H7 (cell line): Measurements from ENCODE around the gene NELFB. TPM values are rescaled to one million over a fixed set of nuclear protein-coding genes. Genes with fewer than 3 reads are reported as not detected.

Experiments
- DNase-seq: peaks from one replicate; pipeline ENCODE4 v3.0.0; 2012
- H3K27me3 ChIP-seq: 2 replicates; pipeline ENCODE4 v1.6.0; 2011; ENCODE audit warnings: mild to moderate bottlenecking, low read length; ENCODE audit not compliant: control insufficient read depth, insufficient read depth
- H3K36me3 ChIP-seq: replicated peaks from 2 replicates; pipeline ENCODE4 v1.5.1; 2011; ENCODE audit warnings: low read length; ENCODE audit not compliant: control insufficient read depth, insufficient read depth
- H3K4me3 ChIP-seq: 2 replicates; pipeline ENCODE4 v1.5.1; 2011; ENCODE audit warnings: low read depth, mild to moderate bottlenecking, control low read depth, low read length, moderate library complexity; ENCODE audit not compliant: insufficient read depth
- total RNA-seq: library from RNA; depleted of rRNA; stranded (reverse); fragments of >200 nt; shearing (Covaris generic); gene quantifications from 2 replicates; pipeline ENCODE4 v1.2.3, GENCODE V29; 2014

Gene NELFB
- total RNA-seq, 1 experiment from 2014 or later: 121 TPM

- Histone ChIP-seq H3K27me3 (no peaks in the 10 kb centered on the region), H3K4me3 (no peak overlapping the region), H3K36me3 (peaks cover 15% of the 10 kb centered on the region)
- peak; percentile 62 for DNase-seq
Observed at GRCh38 chr9:137245450-137246421, 9.4 kb upstream of the NELFB start.

- Histone ChIP-seq H3K27me3 (no peaks in the 10 kb centered on the region), H3K4me3 (no peak overlapping the region), H3K36me3 (peaks cover 10% of the 10 kb centered on the region)
- DNase-seq: no peak
Observed at GRCh38 chr9:137247135-137247915, 7.8 kb upstream of the NELFB start.

- no peak for DNase-seq
- H3K36me3 ChIP-seq: peaks cover 5% of the 10 kb centered on the region
- H3K27me3 ChIP-seq: no peaks in the 10 kb centered on the region
- H3K4me3 ChIP-seq: no peak overlapping the region
Observed at GRCh38 chr9:137247916-137248175, 7.3 kb upstream of the NELFB start.

GRCh38 chr9:137250329-137251193 is 4.6 kb upstream of the NELFB start:
- Histone ChIP-seq H3K27me3 (peaks cover 2% of the 10 kb centered on the region), H3K36me3 (no peaks in the 10 kb centered on the region), H3K4me3 (no peak overlapping the region)
- DNase-seq: peak; percentile 70

- peaks cover 2% of the 10 kb centered on the region for H3K36me3 ChIP-seq
- peaks cover 2% of the 10 kb centered on the region for H3K27me3 ChIP-seq
- H3K4me3 ChIP-seq: no peak within 1 kb of the TSS
- no peak for DNase-seq
Observed at GRCh38 chr9:137251194-137251461, 4.0 kb upstream of the NELFB start, which contains the start of gene STPG3. STPG3 (plus strand) TSS chr9:137251286; CDS start chr9:137251287, 1 bp downstream.

GRCh38 chr9:137251490-137252268 is 3.4 kb upstream of the NELFB start:
- peaks cover 2% of the 10 kb centered on the region for H3K27me3 ChIP-seq
- H3K36me3 ChIP-seq: peaks cover 7% of the 10 kb centered on the region
- no peak overlapping the region for H3K4me3 ChIP-seq
- peak; percentile 66 for DNase-seq

- peaks cover 11% of the 10 kb centered on the region for H3K36me3 ChIP-seq
- no peak overlapping the region for H3K4me3 ChIP-seq
- peaks cover 2% of the 10 kb centered on the region for H3K27me3 ChIP-seq
- peak; percentile 91 for DNase-seq
Observed at GRCh38 chr9:137252555-137253506, 2.3 kb upstream of the NELFB start.

- DNase-seq: peak; percentile 69
- Histone ChIP-seq H3K36me3 (peaks cover 13% of the 10 kb centered on the region), H3K27me3 (peaks cover 2% of the 10 kb centered on the region), H3K4me3 (peak overlapping the region; percentile 97)
Observed at GRCh38 chr9:137253717-137254623, 1.2 kb upstream of the NELFB start.

- peaks cover 17% of the 10 kb centered on the region for H3K36me3 ChIP-seq
- peaks cover 2% of the 10 kb centered on the region for H3K27me3 ChIP-seq
- peak overlapping the region; percentile 92 for H3K4me3 ChIP-seq
- DNase-seq: no peak
Observed at GRCh38 chr9:137255448-137256114, 454 bp downstream of the NELFB start.

GRCh38 chr9:137256362-137256761 is 1.2 kb downstream of the NELFB start:
- Histone ChIP-seq H3K36me3 (peaks cover 17% of the 10 kb centered on the region), H3K27me3 (peaks cover 2% of the 10 kb centered on the region), H3K4me3 (peak overlapping the region; percentile 92)
- DNase-seq: no peak

GRCh38 chr9:137256856-137257255 is 1.7 kb downstream of the NELFB start:
- DNase-seq: no peak
- H3K27me3 ChIP-seq: peaks cover 2% of the 10 kb centered on the region
- no peak overlapping the region for H3K4me3 ChIP-seq
- H3K36me3 ChIP-seq: peaks cover 17% of the 10 kb centered on the region
